Right lobe of liver (tissue), 4 donors: ENCODE data around the gene FGF3.

Experiments used
- POLR2A ChIP-seq: fragments of 450-650 bp; IDR thresholded peaks from one replicate; pipeline ENCODE4 v1.6.1; 2017; ENCODE audit warnings: antibody characterized with exemption, mild to moderate bottlenecking
- TF ChIP-seq, protein P1 (sequence below), 4 donors: fragments of 200-600 bp in 3 of 4; fragments of 450-650 bp in 1 of 4; IDR thresholded peaks; one replicate each; pipeline versions ENCODE4 v1.5.1 to v1.8.0; 2016 to 2022; ENCODE audit warnings: antibody characterized with exemption in 4 of 4, mild to moderate bottlenecking in 2 of 4
- donor health status: DM: no; HTN: no; CAD: no.
- donor health status: DM: no; HTN: no; CAD: no.
- donor health status: DM: no; HTN: yes; CAD: no.

DNA sequence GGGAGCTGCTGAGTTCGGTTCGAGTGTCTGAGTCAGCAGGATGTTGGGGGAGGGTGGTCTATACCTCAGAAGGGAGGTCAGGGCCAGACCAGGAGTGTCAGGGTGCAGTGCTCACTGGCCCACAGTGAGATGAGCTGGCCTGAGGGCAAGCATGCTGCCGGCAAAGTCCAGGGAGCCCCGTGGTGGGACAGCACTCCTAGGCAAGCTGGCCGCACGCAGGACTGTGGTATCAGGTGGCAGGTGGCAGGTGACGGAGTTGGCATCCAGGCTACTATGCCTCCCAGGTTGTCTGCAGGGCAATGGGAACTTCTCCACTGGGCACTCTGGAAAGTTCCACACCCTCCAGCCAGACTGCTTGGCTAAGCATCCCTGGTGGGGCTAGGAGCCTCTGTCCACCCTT lies 4.8 kb downstream of the FGF3 start:
- no peak for TF ChIP-seq POLR2A
- TF ChIP-seq, protein P1, sequence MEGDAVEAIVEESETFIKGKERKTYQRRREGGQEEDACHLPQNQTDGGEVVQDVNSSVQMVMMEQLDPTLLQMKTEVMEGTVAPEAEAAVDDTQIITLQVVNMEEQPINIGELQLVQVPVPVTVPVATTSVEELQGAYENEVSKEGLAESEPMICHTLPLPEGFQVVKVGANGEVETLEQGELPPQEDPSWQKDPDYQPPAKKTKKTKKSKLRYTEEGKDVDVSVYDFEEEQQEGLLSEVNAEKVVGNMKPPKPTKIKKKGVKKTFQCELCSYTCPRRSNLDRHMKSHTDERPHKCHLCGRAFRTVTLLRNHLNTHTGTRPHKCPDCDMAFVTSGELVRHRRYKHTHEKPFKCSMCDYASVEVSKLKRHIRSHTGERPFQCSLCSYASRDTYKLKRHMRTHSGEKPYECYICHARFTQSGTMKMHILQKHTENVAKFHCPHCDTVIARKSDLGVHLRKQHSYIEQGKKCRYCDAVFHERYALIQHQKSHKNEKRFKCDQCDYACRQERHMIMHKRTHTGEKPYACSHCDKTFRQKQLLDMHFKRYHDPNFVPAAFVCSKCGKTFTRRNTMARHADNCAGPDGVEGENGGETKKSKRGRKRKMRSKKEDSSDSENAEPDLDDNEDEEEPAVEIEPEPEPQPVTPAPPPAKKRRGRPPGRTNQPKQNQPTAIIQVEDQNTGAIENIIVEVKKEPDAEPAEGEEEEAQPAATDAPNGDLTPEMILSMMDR (IDR thresholded peaks at IDR 0.05), result no peak
